ENCODE measurements around the gene EMC10.
"Not testable (repeated sequence)": the region's sequence is repeated elsewhere in the genome, so short reads cannot be mapped to it uniquely, and the experiment has no call there.

Gene EMC10

GRCh38 chr19:50476224-50476906, at the start of gene EMC10, which contains the start of gene GARIN5A:
Gene EMC10, plus strand, starts transcription at chr19:50476507. Its CDS starts 38 bp downstream, at chr19:50476545.
Gene GARIN5A, minus strand, starts transcription at chr19:50476848. Its CDS starts 460 bp downstream, at chr19:50476388.
- DNase-seq, result peak; percentile 41 to 65

- DNase-seq, result no peak
Measured at GRCh38 chr19:50427318-50427925, 48.9 kb upstream of the EMC10 start.

- DNase-seq, result peak; percentile 49 to 58
Measured at GRCh38 chr19:50427997-50428425, 48.3 kb upstream of the EMC10 start.

DNA sequence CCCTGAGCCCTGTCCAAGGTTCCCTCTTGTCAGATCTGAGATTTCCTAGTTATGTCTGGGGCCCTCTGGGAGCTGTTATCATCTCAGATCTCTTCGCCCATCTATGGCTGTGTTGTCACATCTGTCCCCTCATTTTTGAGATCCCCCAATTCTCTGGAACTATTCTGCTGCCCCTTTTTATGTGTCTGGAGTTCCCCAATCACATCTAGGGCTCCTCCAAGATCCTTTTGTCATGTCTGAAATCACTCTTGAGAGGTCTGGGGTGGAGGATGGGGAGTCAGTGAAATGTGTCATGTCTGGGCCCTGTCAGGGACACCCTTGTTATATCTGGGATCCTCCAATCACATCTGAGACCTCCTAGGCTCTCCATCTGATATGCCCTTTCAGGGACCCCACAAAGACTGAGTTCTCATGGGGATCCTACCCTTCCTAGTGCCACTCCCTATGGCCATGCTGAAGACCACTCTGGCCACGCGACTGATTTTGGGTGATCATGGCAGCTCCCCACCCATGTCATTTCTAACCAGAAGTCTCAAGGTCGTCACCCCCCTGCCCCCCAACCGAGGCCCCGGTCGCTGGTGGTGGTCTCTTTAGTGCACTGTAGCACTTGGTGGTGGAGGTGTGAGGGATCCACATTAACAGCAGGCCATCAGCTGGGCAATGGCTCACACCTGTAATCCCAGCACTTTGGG, 47.4 kb upstream of the EMC10 start:
- no peak for DNase-seq

GRCh38 chr19:50430888-50431342, 45.4 kb upstream of the EMC10 start:
- DNase-seq, result no peak

DNA sequence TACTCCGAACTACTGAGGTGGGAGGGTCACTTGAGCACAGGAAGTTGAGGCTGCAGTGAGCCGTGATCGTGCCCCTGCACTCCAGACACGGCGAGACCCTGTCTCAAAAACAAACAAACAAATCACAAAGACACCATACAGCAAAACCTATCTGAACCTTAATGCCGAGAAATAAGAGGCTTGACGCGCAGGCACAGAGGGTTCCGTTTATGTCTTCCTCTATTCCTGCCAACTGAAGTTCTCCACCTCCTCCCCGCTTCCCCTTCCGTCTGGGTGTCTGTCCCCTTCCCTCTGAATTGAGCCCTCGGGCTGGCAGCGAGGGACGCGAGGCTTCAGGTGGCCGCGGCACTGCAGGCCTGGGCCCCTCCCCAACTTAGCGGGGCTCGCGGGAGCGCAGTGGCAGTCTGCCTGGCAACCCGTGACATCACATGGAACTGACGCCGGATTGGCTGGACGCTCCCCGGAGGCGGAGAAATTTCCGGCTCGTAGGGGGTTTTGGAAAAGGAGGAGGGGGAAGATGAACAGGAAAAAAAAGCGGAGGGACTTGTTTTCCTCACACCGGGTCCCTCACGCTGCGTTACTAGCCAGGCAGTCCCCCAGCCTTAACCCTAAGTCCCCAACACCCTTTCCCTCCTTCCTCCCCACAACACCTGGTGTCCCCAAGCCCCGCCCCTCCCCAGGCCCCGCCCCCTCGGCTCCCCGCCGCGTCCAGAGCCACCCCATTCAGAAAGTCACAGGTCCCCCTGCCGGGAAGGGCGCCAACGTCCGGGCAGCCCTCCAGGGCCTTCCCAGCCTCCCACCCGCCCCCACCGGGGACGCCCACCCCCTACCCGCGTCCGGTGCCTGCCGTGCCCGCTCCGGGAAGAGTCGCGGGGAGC, 44.7 kb upstream of the EMC10 start:
- peak; percentile 67 to 86 for DNase-seq

DNA sequence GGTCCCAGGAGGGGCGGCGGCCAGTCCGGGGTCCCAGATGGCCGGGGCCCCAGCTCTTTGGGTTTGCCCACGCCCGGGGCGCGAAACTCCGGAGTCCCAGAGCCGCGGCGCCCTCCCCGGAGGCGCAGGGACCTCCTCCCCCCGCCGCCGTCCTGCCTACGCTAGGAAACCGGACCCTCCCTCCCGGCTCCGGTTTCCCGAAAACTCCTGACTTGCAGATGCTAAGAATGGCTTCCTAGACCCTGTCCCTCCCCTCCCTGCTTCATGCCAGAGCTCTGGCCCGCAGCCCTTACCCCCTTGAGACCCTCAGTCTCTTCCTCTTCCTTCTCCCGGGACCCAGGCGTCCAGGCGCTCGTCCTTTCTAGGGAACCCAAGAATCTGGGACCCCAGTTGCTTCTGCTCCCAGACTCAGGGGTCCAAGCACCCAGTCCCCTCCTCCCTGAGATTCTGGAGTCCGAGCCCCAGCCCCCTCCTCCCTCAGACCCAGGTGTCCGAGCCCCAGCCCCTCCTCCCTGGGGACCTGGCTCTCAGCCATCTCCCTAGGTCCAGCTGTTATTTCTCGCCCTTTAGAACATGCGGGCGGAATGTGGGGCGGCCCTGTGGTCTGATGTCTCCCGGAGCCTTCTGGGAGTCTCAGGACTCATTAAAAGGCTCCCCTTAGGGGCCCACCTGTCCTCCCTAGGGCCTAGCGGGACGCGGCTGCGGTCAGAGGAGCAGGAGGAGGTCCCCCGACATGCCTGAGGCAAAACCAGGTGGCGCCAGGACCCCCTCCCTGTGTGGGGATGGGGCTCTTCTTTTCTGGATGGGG, 43.9 kb upstream of the EMC10 start, which contains the start of gene MYBPC2:
MYBPC2 (plus strand) TSS at position 672 of the 808 bp plus-strand sequence; CDS start at position 734, 62 bp downstream.
- no peak for DNase-seq

DNA sequence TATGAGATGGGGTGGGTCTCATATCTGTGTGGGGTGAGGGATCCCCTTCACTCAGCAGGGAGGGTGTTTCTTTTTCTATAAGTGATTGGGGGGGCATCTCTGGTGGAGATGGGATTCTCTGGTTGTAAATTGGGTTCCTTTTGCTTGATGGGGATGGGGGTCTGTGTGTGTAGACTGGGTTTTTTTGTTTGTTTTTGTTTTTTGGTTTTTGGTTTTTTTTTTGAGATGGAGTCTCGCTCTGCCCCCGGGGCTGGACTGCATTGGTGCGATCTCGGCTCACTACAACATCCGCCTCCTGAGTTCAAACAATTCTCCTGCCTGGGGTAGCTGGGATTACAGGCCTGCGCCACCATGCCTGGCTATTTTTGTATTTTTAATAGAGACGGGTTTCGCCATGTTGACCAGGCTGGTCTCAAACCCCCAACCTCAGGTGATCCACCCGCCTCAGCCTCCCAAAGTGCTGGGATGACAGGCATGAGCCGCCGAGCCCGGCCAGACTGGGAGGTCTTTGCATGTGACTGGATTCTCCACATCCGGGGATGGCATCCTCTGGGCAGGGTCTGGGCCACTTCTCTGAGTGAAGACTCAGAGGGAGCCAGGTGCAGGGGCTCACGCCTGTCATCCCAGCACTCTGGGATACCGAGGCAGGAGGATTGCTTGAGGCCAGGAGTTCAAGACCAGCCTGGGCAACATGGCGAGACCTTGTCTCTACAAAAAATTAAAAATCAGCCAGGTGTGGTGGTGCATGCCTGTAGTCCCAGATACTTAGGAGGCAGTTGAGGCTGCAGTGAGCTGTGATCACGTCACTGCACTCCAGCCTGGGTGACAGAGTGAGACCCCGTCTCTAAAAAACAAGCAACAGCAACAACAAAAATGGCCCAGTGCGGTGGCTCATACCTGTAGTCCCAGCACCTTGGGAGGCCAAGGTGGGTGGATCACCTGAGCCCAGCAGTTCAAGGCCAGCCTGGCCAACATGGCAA, 42.8 kb upstream of the EMC10 start:
- DNase-seq, result no peak

GRCh38 chr19:50434525-50434924, 41.8 kb upstream of the EMC10 start:
- DNase-seq, result no peak

- DNase-seq, result no peak
Measured at GRCh38 chr19:50435221-50435620, 41.1 kb upstream of the EMC10 start.

GRCh38 chr19:50435627-50436026, 40.7 kb upstream of the EMC10 start:
- DNase-seq, result no peak

GRCh38 chr19:50437862-50438449, 38.4 kb upstream of the EMC10 start:
- DNase-seq, result no peak

DNA sequence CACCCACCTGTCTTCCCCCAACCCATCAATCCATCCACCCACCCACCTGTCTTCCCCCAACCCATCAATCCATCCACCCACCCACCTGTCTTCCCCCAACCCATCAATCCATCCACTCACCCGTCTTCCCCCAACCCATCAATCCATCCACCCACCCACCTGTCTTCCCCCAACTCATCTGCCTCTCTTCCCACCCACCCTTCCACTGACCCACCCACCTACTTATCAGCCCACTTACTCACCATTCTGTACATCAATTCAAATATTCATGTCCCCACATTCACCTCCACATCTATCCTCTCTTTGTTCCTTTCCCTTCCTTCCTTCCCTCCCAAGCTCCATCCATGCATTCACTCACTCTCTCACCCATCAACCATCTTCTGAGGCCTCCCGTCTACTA, 37.2 kb upstream of the EMC10 start:
- DNase-seq, result not testable (repeated sequence)

DNA sequence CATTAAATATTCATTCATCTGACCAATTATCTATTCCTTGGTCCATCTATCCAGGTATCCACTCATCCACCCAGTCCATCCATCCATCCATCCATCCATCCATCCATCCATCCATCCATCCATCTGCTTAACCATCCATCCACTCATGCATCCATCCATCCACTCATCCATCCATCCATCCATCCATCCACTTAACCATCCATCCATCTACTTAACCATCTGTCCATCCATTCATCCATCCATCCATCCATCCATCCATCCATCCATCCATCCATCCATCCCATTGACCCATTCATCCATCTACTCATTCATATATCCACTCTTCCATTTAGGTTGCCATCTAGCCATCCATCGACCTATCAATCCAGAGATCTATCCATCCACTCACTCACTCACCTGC, 32.2 kb upstream of the EMC10 start:
- DNase-seq, result no peak

- DNase-seq, result no peak
Measured at GRCh38 chr19:50447053-50447452, 29.3 kb upstream of the EMC10 start.

DNA sequence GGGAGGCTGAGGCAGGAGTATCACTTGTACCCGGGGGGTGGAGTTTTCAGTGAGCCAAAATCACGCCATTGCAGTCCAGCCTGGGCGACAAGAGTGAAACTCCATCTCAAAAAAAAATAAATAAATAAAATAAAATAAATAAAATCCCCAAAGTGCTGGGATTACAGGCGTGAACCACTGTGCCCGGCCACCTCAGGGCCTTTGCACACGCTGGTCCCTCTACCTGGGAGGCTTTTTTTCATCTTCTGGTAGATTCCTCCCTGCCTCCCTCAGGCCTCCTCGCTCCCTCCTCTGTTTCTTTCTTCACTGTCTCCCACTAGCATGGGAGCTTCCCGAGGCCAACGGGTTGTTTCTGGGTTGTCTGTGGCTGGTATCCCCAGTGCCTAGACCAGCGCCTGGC, 28.6 kb upstream of the EMC10 start:
- no peak for DNase-seq

GRCh38 chr19:50449236-50449899, 26.9 kb upstream of the EMC10 start:
- no peak for DNase-seq

GRCh38 chr19:50450369-50451222, 25.7 kb upstream of the EMC10 start:
- no peak for DNase-seq

DNA sequence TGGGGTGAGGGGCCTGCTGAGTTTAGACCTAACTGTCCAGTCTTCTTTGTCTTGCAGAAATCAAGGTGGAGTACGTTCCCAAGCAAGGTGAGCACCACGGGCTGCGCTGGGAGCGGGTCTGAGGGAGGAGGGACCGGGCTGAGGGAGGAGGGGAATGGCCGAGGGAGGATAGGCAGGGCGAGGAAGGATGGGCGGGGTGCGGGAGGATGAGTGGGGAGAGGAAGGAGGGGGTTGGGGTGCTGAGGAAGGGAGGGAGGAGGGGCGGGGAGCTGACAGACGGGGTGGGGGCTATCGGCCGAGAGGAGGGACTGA, 25.1 kb upstream of the EMC10 start:
- DNase-seq, result no peak

All from bone marrow (tissue), 2 donors.